HT1080 (cell line): ENCODE measurements around the gene DPP3. TPM values are rescaled to one million over a fixed set of nuclear protein-coding genes. Genes with fewer than 3 reads are reported as not detected.

ENCODE experiments used
- DNase-seq: peaks from one replicate; pipeline ENCODE4 v3.0.0-alpha.2; 2015; ENCODE audit warnings: low read depth
- small RNA-seq: library from RNA; depleted of rRNA; stranded (forward); fragments of <200 nt; gene quantifications from one replicate; pipeline ENCODE3, GENCODE V24; 2014
- total RNA-seq: library from RNA; depleted of rRNA; stranded (reverse); fragments of >200 nt; shearing (Covaris generic); gene quantifications from 2 replicates; pipeline ENCODE4 v1.2.3, GENCODE V29; 2014; rRNA removed

The DPP3 gene
- total RNA-seq, 1 experiment from 2014 or later: 83.9 TPM

DNA sequence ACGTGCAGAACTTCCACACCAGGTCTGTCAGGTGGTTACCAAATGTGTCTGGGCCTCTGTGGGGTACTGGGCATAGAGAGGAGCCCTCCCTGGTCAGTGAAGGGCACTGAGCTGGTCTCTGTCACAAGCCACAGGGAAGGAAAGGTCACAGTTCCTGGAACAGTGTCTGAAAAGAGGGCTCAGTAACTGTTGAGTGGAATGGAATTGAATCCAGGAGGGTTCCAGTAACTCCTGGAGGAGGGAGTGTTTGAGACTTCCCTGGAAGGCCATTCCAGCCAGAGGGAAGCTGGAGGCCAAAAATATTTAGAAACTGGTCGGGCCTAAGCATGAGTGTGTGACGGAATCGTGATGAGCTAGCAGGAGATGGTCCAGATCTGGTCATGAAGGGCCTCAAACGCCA, 74.4 kb downstream of the DPP3 start:
- DNase-seq: no peak

DNA sequence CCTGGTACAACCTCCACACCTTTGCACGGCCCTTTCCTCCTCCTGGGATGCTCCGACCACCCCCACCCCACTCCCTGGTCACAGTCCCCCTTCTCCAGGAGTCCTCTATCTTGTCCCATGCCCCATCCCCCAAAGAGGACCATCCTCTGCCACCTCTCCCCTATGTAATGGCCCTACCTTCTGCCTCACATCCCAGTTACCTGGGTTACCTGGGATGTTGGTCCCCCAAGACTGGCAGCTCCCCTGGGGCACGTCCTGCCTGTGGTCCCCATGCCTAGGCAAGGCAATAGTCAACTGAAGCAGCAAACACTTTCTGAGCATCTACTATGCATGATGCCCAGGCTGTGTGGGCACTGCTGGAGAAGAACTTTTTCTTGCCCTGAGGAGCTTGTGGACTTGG, 75.2 kb downstream of the DPP3 start:
- no peak for DNase-seq

GRCh38 chr11:66556086-66556485, 75.9 kb downstream of the DPP3 start:
- no peak for DNase-seq

DNA sequence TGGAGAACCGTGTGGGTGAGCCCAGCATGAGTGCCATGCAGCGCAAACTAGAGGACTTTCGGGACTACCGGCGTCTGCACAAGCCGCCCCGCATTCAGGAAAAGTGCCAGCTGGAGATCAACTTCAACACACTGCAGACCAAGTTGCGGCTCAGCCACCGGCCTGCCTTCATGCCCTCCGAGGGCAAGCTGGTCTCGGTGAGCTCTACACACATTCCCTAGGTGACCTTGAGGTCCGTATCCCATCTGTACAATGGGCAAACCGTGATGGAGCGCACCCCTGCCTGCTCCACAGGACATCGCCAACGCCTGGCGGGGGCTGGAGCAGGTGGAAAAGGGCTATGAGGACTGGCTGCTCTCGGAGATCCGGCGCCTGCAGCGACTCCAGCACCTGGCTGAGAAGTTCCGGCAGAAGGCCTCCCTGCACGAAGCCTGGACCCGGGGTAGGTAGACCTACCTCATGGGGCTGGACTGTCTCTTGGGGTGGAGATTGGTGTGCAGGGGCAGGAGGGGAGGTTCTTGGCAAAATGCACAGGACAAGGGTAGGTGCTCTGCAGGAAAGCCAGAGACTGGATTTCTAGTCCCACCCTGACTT, 77.6 kb downstream of the DPP3 start:
- DNase-seq: no peak

Small RNA genes within 50 kb of the gene (small RNA-seq; reads per million reads assigned to genes)
- not detected for gene RF00416

Other genes starting within 250 kb of the DPP3 start
- gene KLC2, start 222.7 kb upstream of the DPP3 start, total RNA-seq: 13.2 and 14.2 TPM in 2 replicates
- gene RAB1B, start 211.8 kb upstream of the DPP3 start, total RNA-seq: 210 and 249 TPM in 2 replicates
- gene CNIH2, start 202.3 kb upstream of the DPP3 start, total RNA-seq: 1.5 and 2.6 TPM in 2 replicates
- gene YIF1A, start 191.3 kb upstream of the DPP3 start, total RNA-seq: 114 and 127 TPM in 2 replicates
- gene TMEM151A, start 188.5 kb upstream of the DPP3 start, total RNA-seq: not detected in 2 replicates
- not detected in 2 replicates for gene CD248, start 163.4 kb upstream of the DPP3 start, total RNA-seq
- gene RIN1, start 144.0 kb upstream of the DPP3 start, total RNA-seq: 44.2 and 47.5 TPM in 2 replicates
- 69.9 and 78.7 TPM in 2 replicates for gene BRMS1, start 135.3 kb upstream of the DPP3 start, total RNA-seq
- 27.0 and 34.4 TPM in 2 replicates for gene B4GAT1, start 132.8 kb upstream of the DPP3 start, total RNA-seq
- gene SLC29A2, start 108.7 kb upstream of the DPP3 start, total RNA-seq: 0.37 and 0.68 TPM in 2 replicates
- gene NPAS4, start 59.4 kb upstream of the DPP3 start, total RNA-seq: not detected in 2 replicates
- 84.2 and 120 TPM in 2 replicates for gene MRPL11, start 41.6 kb upstream of the DPP3 start, total RNA-seq
- gene PELI3, start 13.5 kb upstream of the DPP3 start, total RNA-seq: 9.7 and 9.8 TPM in 2 replicates
- 2.0 and 10.4 TPM in 2 replicates for gene BBS1, start 30.2 kb downstream of the DPP3 start, total RNA-seq
- 18.3 and 21.5 TPM in 2 replicates for gene ZDHHC24, start 65.6 kb downstream of the DPP3 start, total RNA-seq
- not detected in 2 replicates for gene ACTN3, start 66.5 kb downstream of the DPP3 start, total RNA-seq
- gene CTSF, start 88.2 kb downstream of the DPP3 start, total RNA-seq: 7.2 and 8.2 TPM in 2 replicates
- 0.03 TPM in 1 of 2 replicates, not detected in the other for gene CCDC87, start 112.6 kb downstream of the DPP3 start, total RNA-seq
- 12.6 and 13.2 TPM in 2 replicates for gene CCS, start 112.8 kb downstream of the DPP3 start, total RNA-seq
- 59.0 and 75.5 TPM in 2 replicates for gene RBM14, start 136.2 kb downstream of the DPP3 start, total RNA-seq
- gene RBM4, start 158.3 kb downstream of the DPP3 start, total RNA-seq: 93.9 and 99.1 TPM in 2 replicates
- gene RBM4B, start 197.5 kb downstream of the DPP3 start, total RNA-seq: 13.9 and 16.0 TPM in 2 replicates
- gene SPTBN2, start 248.8 kb downstream of the DPP3 start, total RNA-seq: 79.1 and 122 TPM in 2 replicates